H1 (cell line): Measurements from ENCODE around the gene AGBL1. TPM values are rescaled to one million over a fixed set of nuclear protein-coding genes. Genes with fewer than 3 reads are reported as not detected.

ENCODE experiments used
- EGR1 ChIP-seq: IDR thresholded peaks from 2 replicates; pipeline ENCODE4 v1.6.1; 2011; ENCODE audit warnings: low read depth, low read length, borderline replicate concordance
- RAD21 ChIP-seq, 2 experiments: IDR thresholded peaks in 1 of 2; conservative IDR thresholded peaks in 1 of 2; 2 replicates each; pipeline ENCODE4 v1.6.1; 2011; ENCODE audit warnings: low read depth in 2 of 2, low read length in 2 of 2, improper control_type of control experiment in 1 of 2, inconsistent platforms in 1 of 2, mild to moderate bottlenecking in 1 of 2, moderate library complexity in 1 of 2
- RXRA ChIP-seq: IDR thresholded peaks from 2 replicates; pipeline ENCODE4 v1.6.1; 2011; ENCODE audit warnings: low read depth, mild to moderate bottlenecking, low read length, moderate library complexity; ENCODE audit not compliant: insufficient read depth
- SP4 ChIP-seq: IDR thresholded peaks from 2 replicates; pipeline ENCODE4 v1.6.1; 2012; ENCODE audit warnings: low read length, inconsistent platforms
- SUZ12 ChIP-seq: fragments of 200-600 bp; sonication (generic); IDR thresholded peaks from 2 replicates; pipeline ENCODE4 v1.6.1; 2012; ENCODE audit warnings: mild to moderate bottlenecking, inconsistent platforms, low read length, moderate library complexity, mixed read lengths
- polyA plus RNA-seq, 7 experiments: library from polyadenylated mRNA; depleted of rRNA in 3 of 7; stranded (reverse) in 5 of 7; unstranded in 2 of 7; fragments of >200 nt in 5 of 7; fragments of 200-250 nt in 2 of 7; gene quantifications; 1 replicate in 5 of 7; 2 replicates in 1 of 7; 4 replicates in 1 of 7; pipeline versions ENCODE4 v1.2.1 to v1.2.3, GENCODE V29; 2011 to 2013; ENCODE audit warnings: missing spikeins in 2 of 7, mixed read lengths in 2 of 7
- total RNA-seq: library from RNA; stranded (reverse); fragmentation: NEBNext Ultra II Directional; extraction: Animal tissue kit (Norgen Biotek cat#: 25700); gene quantifications from 2 replicates; pipeline ENCODE4 v1.2.1, GENCODE V29; 2021
- TF ChIP-seq, protein P1 (sequence below), 3 experiments: IDR thresholded peaks; 1 replicate in 2 of 3; 2 replicates in 1 of 3; pipeline versions ENCODE4 v1.5.1 to v1.6.1; 2011; ENCODE audit warnings: low read length in 3 of 3, mild to moderate bottlenecking in 3 of 3, inconsistent platforms in 2 of 3, low read depth in 1 of 3, moderate library complexity in 1 of 3; ENCODE audit not compliant: insufficient read depth in 1 of 3; ENCODE audit errors: control extremely low read depth in 1 of 3

The AGBL1 gene
- total and polyA plus RNA-seq, 2 of the 8 experiments (the other 6 are each of a cell fraction or from before 2014, with no cell fraction given), result not detected

DNA sequence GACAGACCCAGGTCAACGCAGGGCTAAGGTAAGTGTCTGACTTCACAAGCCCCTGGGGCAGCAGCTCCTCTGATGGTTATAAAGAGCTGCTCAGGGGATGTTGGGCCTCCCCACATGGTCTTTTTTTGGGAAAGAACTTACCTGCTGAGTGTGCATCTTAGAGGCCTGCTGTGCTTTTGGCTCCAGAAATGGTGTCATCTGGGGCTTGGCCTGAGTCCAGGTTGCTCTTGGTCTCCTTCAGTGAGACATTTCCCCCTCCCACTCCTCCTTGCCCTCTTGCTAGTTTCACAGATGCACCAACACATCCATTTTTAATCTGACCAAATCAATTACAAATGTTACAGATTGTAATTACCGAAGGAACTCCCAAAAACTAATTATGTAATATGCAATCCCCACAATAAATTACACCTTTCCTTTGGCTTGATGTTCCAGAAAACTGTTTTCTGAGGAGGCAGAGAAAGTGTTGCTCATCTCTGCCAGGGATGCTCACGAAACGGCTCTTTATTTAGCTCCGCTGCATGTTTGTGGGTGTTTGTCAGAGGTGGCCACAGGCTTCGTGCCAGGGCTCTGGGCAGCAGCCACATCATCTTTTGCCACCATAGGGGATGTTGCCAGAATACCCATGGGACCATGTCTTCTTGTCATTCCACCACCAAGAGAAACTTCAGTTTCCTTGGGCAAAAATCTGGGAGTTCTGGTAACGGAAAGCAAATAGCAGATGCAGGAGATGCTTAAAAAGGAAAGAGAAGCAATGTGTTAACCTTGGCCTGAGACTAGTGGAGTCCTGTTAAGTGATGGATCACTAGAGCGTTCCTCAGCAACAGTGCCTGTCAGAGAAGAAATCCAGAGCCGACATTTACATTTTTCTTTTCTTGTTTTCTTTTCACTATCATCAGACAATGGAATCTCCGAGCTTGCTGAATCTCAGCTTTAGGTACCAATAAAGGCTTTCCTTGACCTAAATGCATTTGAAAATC lies 799.9 kb downstream of the AGBL1 start (continued):
- TF ChIP-seq, protein P1, sequence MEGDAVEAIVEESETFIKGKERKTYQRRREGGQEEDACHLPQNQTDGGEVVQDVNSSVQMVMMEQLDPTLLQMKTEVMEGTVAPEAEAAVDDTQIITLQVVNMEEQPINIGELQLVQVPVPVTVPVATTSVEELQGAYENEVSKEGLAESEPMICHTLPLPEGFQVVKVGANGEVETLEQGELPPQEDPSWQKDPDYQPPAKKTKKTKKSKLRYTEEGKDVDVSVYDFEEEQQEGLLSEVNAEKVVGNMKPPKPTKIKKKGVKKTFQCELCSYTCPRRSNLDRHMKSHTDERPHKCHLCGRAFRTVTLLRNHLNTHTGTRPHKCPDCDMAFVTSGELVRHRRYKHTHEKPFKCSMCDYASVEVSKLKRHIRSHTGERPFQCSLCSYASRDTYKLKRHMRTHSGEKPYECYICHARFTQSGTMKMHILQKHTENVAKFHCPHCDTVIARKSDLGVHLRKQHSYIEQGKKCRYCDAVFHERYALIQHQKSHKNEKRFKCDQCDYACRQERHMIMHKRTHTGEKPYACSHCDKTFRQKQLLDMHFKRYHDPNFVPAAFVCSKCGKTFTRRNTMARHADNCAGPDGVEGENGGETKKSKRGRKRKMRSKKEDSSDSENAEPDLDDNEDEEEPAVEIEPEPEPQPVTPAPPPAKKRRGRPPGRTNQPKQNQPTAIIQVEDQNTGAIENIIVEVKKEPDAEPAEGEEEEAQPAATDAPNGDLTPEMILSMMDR (IDR thresholded peaks at IDR 0.05; ENCODE audit: control extremely low read depth in 1 of 3, insufficient read depth in 1 of 3, low read depth in 1 of 3, low read length in 3 of 3), result no peak
- no peak for TF ChIP-seq EGR1
- no peak for TF ChIP-seq RXRA
- TF ChIP-seq SUZ12, result no peak
- TF ChIP-seq SP4, result no peak
- no peak for TF ChIP-seq RAD21 (IDR thresholded peaks at IDR 0.05 in 1 of 2, conservative IDR thresholded peaks at IDR 0.05 in 1 of 2; ENCODE audit: low read depth in 2 of 2, low read length in 2 of 2)
